ENCODE results near the gene SPOCK3.

SPOCK3 gene

DNA sequence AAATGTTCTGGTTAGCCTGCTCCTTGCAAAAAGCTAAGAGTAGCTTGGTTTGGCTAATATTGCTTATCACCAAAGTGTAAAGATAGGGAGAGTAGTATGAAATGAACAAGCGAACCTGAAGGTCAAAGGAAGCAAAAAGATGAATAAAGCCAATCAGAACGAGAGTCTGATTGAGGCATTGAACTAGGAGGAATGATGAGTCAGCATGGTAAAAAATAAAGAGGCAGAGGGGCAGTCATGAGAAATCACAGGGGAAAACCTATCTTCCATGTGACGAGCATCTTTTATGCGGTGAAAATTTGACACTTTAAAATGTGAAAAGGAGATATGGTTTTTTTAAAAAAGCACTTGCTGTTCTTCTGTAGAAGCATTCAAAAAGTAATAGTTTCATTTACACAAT, 533.7 kb downstream of the SPOCK3 start:
- no peak for DNase-seq (ENCODE audit: low spot score)
- TF ChIP-seq, protein P1, sequence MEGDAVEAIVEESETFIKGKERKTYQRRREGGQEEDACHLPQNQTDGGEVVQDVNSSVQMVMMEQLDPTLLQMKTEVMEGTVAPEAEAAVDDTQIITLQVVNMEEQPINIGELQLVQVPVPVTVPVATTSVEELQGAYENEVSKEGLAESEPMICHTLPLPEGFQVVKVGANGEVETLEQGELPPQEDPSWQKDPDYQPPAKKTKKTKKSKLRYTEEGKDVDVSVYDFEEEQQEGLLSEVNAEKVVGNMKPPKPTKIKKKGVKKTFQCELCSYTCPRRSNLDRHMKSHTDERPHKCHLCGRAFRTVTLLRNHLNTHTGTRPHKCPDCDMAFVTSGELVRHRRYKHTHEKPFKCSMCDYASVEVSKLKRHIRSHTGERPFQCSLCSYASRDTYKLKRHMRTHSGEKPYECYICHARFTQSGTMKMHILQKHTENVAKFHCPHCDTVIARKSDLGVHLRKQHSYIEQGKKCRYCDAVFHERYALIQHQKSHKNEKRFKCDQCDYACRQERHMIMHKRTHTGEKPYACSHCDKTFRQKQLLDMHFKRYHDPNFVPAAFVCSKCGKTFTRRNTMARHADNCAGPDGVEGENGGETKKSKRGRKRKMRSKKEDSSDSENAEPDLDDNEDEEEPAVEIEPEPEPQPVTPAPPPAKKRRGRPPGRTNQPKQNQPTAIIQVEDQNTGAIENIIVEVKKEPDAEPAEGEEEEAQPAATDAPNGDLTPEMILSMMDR (IDR thresholded peaks at IDR 0.05; ENCODE audit: extremely low read depth, missing control alignments), result no peak

DNA sequence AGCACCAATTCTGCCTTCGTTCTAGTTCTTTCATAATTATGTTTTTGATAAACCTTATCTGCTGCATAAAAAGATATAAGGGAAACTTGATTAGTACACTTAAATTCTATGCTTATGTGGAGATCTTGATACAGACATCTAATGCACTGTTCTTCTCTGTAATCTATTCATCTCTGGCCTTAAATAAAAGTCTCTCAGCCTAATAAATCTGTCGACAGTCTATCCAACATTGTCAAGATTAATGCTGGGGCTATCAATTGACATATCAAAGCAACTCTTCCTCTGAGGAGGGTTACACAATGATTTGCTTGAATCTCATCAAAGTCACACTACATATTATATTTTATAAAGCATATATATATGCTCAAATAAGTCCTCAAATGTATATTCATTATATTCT, 545.5 kb downstream of the SPOCK3 start:
- TF ChIP-seq, protein P1 (IDR thresholded peaks at IDR 0.05; ENCODE audit: extremely low read depth, missing control alignments), result no peak
- no peak for DNase-seq (ENCODE audit: low spot score)

DNA sequence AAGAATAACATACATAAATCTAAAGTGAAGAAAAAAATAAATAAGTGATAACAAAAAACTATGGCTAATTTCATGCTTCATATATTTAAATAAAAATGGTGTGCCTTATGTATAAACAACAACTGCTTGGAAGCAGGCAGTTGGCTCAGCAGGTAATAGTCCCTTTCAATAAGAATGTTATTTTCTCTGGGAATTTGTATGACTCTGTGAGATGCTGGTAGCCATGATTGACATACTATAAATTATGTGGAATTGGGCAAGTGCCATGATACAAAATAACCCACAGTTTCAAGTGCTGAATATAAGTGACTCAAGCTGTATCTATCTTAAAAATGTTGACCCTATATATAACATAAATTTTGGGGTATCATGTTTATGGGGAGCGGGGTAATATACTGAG, 546.5 kb downstream of the SPOCK3 start:
- DNase-seq (ENCODE audit: low spot score), result no peak
- TF ChIP-seq, protein P1 (IDR thresholded peaks at IDR 0.05; ENCODE audit: extremely low read depth, missing control alignments), result no peak
